GM10248 (cell line): Measurements from ENCODE around the gene OMG.

Experiments used
- CTCF ChIA-PET: fragments of 300-600 bp; sonication (Branson Sonifier 250); formaldehyde crosslinking; extraction: SDS; loops from one replicate; lab custom pipeline; 2021; ENCODE audit warnings: antibody characterized with exemption; lab: Yijun Ruan, JAX
- POLR2A ChIA-PET: fragments of 350-650 bp; sonication (Branson Sonifier 250); formaldehyde crosslinking; extraction: SDS; loops from one replicate; lab custom pipeline; 2020; ENCODE audit warnings: antibody characterized with exemption; lab: Yijun Ruan, JAX
- DNase-seq: peaks from one replicate; pipeline ENCODE4 v3.0.0; 2012; ENCODE audit errors: extremely low spot score
- CTCF ChIP-seq: IDR thresholded peaks from 2 replicates; pipeline ENCODE4 v1.5.1; 2012; ENCODE audit warnings: mild to moderate bottlenecking, low read depth; ENCODE audit errors: extremely low read depth, missing control alignments, control extremely low read depth

The OMG gene

GRCh38 chr17:31310260-31310659 lies 13.2 kb upstream of the OMG start:
- POLR2A ChIA-PET = no interaction called here
- CTCF ChIA-PET = interaction anchor here (1.0 to 1.7 kb wide), 2 partner anchors 9 to 13 kb away, joined by 3 to 6 read pairs; no protein-coding TSS in a partner anchor
- TF ChIP-seq CTCF = no peak
- no peak for DNase-seq

GRCh38 chr17:31309556-31309955 lies 12.5 kb upstream of the OMG start:
- CTCF ChIA-PET = interaction anchor here (1.0 to 1.7 kb wide), 3 partner anchors 10 to 31 kb away, joined by 3 to 6 read pairs (median 3); no protein-coding TSS in a partner anchor
- no peak for TF ChIP-seq CTCF
- POLR2A ChIA-PET = no interaction called here
- DNase-seq = peak; percentile 54

GRCh38 chr17:31308372-31309334 lies 11.6 kb upstream of the OMG start:
- peak; percentile 37 for DNase-seq
- no peak for TF ChIP-seq CTCF
- POLR2A ChIA-PET = no interaction called here
- CTCF ChIA-PET = interaction anchor here (1.0 to 1.7 kb wide), 2 partner anchors 10 to 32 kb away, joined by 3 to 6 read pairs; no protein-coding TSS in a partner anchor

- no peak for DNase-seq
- ChIA-PET POLR2A (no interaction called here), CTCF (interaction anchor here (1.3 kb wide), 2 partner anchors 13 to 20 kb away, joined by 3 to 5 read pairs; no protein-coding TSS in a partner anchor)
- no peak for TF ChIP-seq CTCF
Observed at GRCh38 chr17:31307640-31308039, 10.6 kb upstream of the OMG start.

GRCh38 chr17:31299624-31300023 lies 2.6 kb upstream of the OMG start:
- DNase-seq = no peak
- TF ChIP-seq CTCF = no peak
- ChIA-PET CTCF (no interaction called here), POLR2A (no interaction called here)

GRCh38 chr17:31296142-31296541 lies 897 bp downstream of the OMG start:
- POLR2A ChIA-PET = no interaction called here
- CTCF ChIA-PET = no interaction called here
- no peak for TF ChIP-seq CTCF
- no peak for DNase-seq
